K562 (cell line): ENCODE measurements around the gene PHKG2. TPM values are rescaled to one million over a fixed set of nuclear protein-coding genes. Genes with fewer than 3 reads are reported as not detected.

Experiments
- CREB3L1 ChIP-seq: fragments of 450-650 bp; IDR thresholded peaks from 2 replicates; pipeline ENCODE4 v1.6.1; 2014; ENCODE audit warnings: low read depth, mild to moderate bottlenecking, moderate library complexity, borderline replicate concordance
- EZH2 ChIP-seq: IDR thresholded peaks from 2 replicates; pipeline ENCODE4 v1.6.1; 2012; ENCODE audit warnings: low read depth, mild to moderate bottlenecking, inconsistent platforms, low read length, borderline replicate concordance
- JUN ChIP-seq, 2 experiments: sonication (generic) in 1 of 2; formaldehyde crosslinking in 1 of 2; IDR thresholded peaks; 2 replicates each; pipeline versions ENCODE4 v1.6.1 to v1.8.0; 2012 to 2022; ENCODE audit warnings: borderline replicate concordance in 2 of 2, mild to moderate bottlenecking in 2 of 2, improper control_type of control experiment in 1 of 2, low read depth in 1 of 2, low read length in 1 of 2, missing genetic modification reagents in 1 of 2
- NELFE ChIP-seq: IDR thresholded peaks from 2 replicates; pipeline ENCODE4 v1.6.1; 2011; ENCODE audit warnings: mild to moderate bottlenecking; ENCODE audit not compliant: insufficient read depth, insufficient read length
- NR2C2 ChIP-seq, 2 experiments: fragments of 200-800 bp in 1 of 2; sonication (Bioruptor generic) in 1 of 2; sonication (generic) in 1 of 2; formaldehyde crosslinking in 1 of 2; IDR thresholded peaks; 2 replicates each; pipeline versions ENCODE4 v1.6.1 to v1.8.0; 2016 to 2022; ENCODE audit warnings: mild to moderate bottlenecking in 1 of 2, missing compliant biosample characterization in 1 of 2, missing genetic modification characterization in 1 of 2, missing genetic modification reagents in 1 of 2
- PHB2 ChIP-seq: fragments of 450-650 bp; IDR thresholded peaks from 2 replicates; pipeline ENCODE4 v1.6.1; 2017; ENCODE audit warnings: low read depth
- POLR3A ChIP-seq: IDR thresholded peaks from 2 replicates; pipeline ENCODE4 v1.6.1; 2011; ENCODE audit warnings: borderline replicate concordance, mild to moderate bottlenecking, moderate library complexity; ENCODE audit not compliant: insufficient read length, insufficient read depth; ENCODE audit errors: extremely low read depth
- SMARCC2 ChIP-seq: fragments of 450-650 bp; IDR thresholded peaks from 2 replicates; pipeline ENCODE4 v1.6.1; 2017; ENCODE audit warnings: antibody characterized with exemption, moderate library complexity, mild to moderate bottlenecking, low read depth
- SNRNP70 ChIP-seq: fragments of 200-400 bp; formaldehyde crosslinking; optimal IDR thresholded peaks from 2 replicates; pipeline ENCODE3; 2017; ENCODE audit warnings: low read depth, low read length
- SUPT5H ChIP-seq: fragments of 450-650 bp; IDR thresholded peaks from 2 replicates; pipeline ENCODE4 v1.6.1; 2016
- TARDBP ChIP-seq: fragments of 450-650 bp; IDR thresholded peaks from 2 replicates; pipeline ENCODE4 v1.6.1; 2016
- TCF7L2 ChIP-seq: fragments of 150-350 bp; IDR thresholded peaks from 2 replicates; pipeline ENCODE4 v1.6.1; 2016; ENCODE audit warnings: low read depth, mild to moderate bottlenecking, low read length, moderate library complexity
- TRIM25 ChIP-seq: fragments of 450-650 bp; IDR thresholded peaks from 2 replicates; pipeline ENCODE4 v1.7.0; 2016; ENCODE audit warnings: borderline replicate concordance
- ZFP36 ChIP-seq: fragments of 150-350 bp; IDR thresholded peaks from 2 replicates; pipeline ENCODE4 v1.6.1; 2018; ENCODE audit warnings: low read length, low read depth; ENCODE audit not compliant: partially characterized antibody
- ZNF143 ChIP-seq: sonication (generic); formaldehyde crosslinking; IDR thresholded peaks from 2 replicates; pipeline ENCODE4 v1.9.0; 2022; ENCODE audit warnings: mild to moderate bottlenecking, missing genetic modification reagents
- polyA plus RNA-seq, 8 experiments: library from polyadenylated mRNA; depleted of rRNA in 4 of 8; stranded (reverse) in 5 of 8; unstranded in 3 of 8; fragments of >200 nt; fragmentation: Nextera tagmentation in 2 of 8; fragmentation: Illumina TruSeq in 1 of 8; extraction: Ambion mirVana in 2 of 8; extraction: Trizol in 1 of 8; gene quantifications; 2 replicates each; pipeline versions ENCODE4 v1.2.1 to v1.2.3, GENCODE V29; 2011 to 2014; ENCODE audit warnings: inconsistent platforms in 1 of 8, missing spikeins in 1 of 8
- total RNA-seq, 7 experiments: library from RNA; depleted of rRNA in 6 of 7; stranded (reverse); fragments of >200 nt in 6 of 7; fragmentation: Illumina TruSeq in 2 of 7; extraction: Trizol in 2 of 7; gene quantifications; 2 replicates each; pipeline versions ENCODE4 v1.2.1 to v1.2.3, GENCODE V29; 2011 to 2021; ENCODE audit warnings: low replicate concordance in 1 of 7
- TF ChIP-seq, protein P1 (sequence below): fragments of 250-450 bp; sonication (Bioruptor Pico); IDR thresholded peaks from 2 replicates; pipeline ENCODE4 v1.6.1; 2021; ENCODE audit warnings: mild to moderate bottlenecking
- TF ChIP-seq, protein P2 (sequence below): sonication (generic); formaldehyde crosslinking; IDR thresholded peaks from 2 replicates; pipeline ENCODE4 v1.8.0; 2022; ENCODE audit warnings: missing genetic modification reagents, mild to moderate bottlenecking, borderline replicate concordance

Gene PHKG2
- total and polyA plus RNA-seq, 9 of the 15 experiments (the other 6 are each of a cell fraction or from before 2014, with no cell fraction given), result 5.8 to 54.2 (median 30.7) TPM

GRCh38 chr16:30775392-30776188 lies 27.4 kb downstream of the PHKG2 start (continued):
- TF ChIP-seq NR2C2 (CRISPR knock-in tag; IDR thresholded peaks at IDR 0.05) (peak; percentile 53; the same call in 1 of the 2 replicates), NR2C2 (tag; IDR thresholded peaks at IDR 0.05) (peak; percentile 86), SNRNP70 (no peak), ZFP36 (no peak), POLR3A (no peak), TARDBP (peak; percentile 26; the same call in 1 of the 2 replicates), CREB3L1 (peak; percentile 74; the same call in 1 of the 2 replicates), EZH2 (no peak), SMARCC2 (no peak), NELFE (no peak), TCF7L2 (no peak), JUN (IDR thresholded peaks at IDR 0.05; ENCODE audit: borderline replicate concordance, low read depth, low read length) (peak; percentile 35; the same call in 1 of the 2 replicates), JUN (CRISPR knock-in tag; IDR thresholded peaks at IDR 0.05; ENCODE audit: borderline replicate concordance) (no peak), SUPT5H (peak; percentile 94), PHB2 (no peak), ZNF143 (CRISPR knock-in tag) (peak; percentile 95), TRIM25 (no peak)
- TF ChIP-seq, protein P1, sequence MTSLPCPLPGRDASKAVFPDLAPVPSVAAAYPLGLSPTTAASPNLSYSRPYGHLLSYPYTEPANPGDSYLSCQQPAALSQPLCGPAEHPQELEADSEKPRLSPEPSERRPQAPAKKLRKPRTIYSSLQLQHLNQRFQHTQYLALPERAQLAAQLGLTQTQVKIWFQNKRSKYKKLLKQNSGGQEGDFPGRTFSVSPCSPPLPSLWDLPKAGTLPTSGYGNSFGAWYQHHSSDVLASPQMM (CRISPR knock-in tag), result no peak
- TF ChIP-seq, protein P2, sequence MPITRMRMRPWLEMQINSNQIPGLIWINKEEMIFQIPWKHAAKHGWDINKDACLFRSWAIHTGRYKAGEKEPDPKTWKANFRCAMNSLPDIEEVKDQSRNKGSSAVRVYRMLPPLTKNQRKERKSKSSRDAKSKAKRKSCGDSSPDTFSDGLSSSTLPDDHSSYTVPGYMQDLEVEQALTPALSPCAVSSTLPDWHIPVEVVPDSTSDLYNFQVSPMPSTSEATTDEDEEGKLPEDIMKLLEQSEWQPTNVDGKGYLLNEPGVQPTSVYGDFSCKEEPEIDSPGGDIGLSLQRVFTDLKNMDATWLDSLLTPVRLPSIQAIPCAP, result 0 out of 2 replicates have a peak, but pooled peaks have one; percentile 61
